Lower lobe of right lung (tissue), 2 donors: ENCODE data around the gene SORCS1. TPM values are rescaled to one million over a fixed set of nuclear protein-coding genes. Genes with fewer than 3 reads are reported as not detected.

Experiments used
- ATAC-seq, 2 donors: fragments of 200-7000 bp; cut with Tn5 transposase; one replicate each; pipeline ENCODE4 v1.9.1; 2020 to 2022; ENCODE audit warnings: mild to moderate bottlenecking in 2 of 2, moderate library complexity in 2 of 2
- DNase-seq: peaks from one replicate; pipeline ENCODE4 v3.0.0-alpha.2; 2020
- H3K27ac ChIP-seq: fragments of 200-600 bp; one replicate; pipeline ENCODE4 v1.8.0; 2022
- H3K27me3 ChIP-seq: fragments of 200-600 bp; one replicate; pipeline ENCODE4 v1.8.0; 2022; ENCODE audit warnings: low read depth
- H3K36me3 ChIP-seq: fragments of 200-600 bp; one replicate; pipeline ENCODE4 v1.8.0; 2022; ENCODE audit warnings: mild to moderate bottlenecking
- H3K4me1 ChIP-seq: fragments of 200-600 bp; one replicate; pipeline ENCODE4 v1.8.0; 2022
- H3K4me3 ChIP-seq: fragments of 200-600 bp; one replicate; pipeline ENCODE4 v1.8.0; 2022; ENCODE audit warnings: mild to moderate bottlenecking
- H3K9me3 ChIP-seq: fragments of 200-600 bp; one replicate; pipeline ENCODE4 v1.8.0; 2022
- intact Hi-C: fragments of 100-400 bp; cut with DNase I; formaldehyde crosslinking; loops from one replicate; pipeline ENCODE4 v1.11.0; 2022
- total RNA-seq: library from RNA; stranded (reverse); fragmentation: NEBNext Ultra II Directional; extraction: Animal tissue kit (Norgen Biotek cat#: 25700); gene quantifications from one replicate; pipeline ENCODE4 v1.2.1, GENCODE V29; 2021
- TF ChIP-seq, protein P1 (sequence below): fragments of 200-600 bp; IDR thresholded peaks from one replicate; pipeline ENCODE4 v1.8.0; 2022; ENCODE audit warnings: antibody characterized with exemption, mild to moderate bottlenecking
- donor health status: DM: no; HTN: yes; CAD: no; lungs with severe emphysema.

SORCS1 gene
- total RNA-seq, 1 donor from 2014 or later, result 0.15 TPM

- H3K27me3 ChIP-seq, result no peaks in the 10 kb centered on the region
- ATAC-seq, result no peak
- no peaks in the 10 kb centered on the region for H3K36me3 ChIP-seq
- no peaks in the 10 kb centered on the region for H3K4me1 ChIP-seq
- intact Hi-C loops, result no loop called here
- TF ChIP-seq, protein P1, sequence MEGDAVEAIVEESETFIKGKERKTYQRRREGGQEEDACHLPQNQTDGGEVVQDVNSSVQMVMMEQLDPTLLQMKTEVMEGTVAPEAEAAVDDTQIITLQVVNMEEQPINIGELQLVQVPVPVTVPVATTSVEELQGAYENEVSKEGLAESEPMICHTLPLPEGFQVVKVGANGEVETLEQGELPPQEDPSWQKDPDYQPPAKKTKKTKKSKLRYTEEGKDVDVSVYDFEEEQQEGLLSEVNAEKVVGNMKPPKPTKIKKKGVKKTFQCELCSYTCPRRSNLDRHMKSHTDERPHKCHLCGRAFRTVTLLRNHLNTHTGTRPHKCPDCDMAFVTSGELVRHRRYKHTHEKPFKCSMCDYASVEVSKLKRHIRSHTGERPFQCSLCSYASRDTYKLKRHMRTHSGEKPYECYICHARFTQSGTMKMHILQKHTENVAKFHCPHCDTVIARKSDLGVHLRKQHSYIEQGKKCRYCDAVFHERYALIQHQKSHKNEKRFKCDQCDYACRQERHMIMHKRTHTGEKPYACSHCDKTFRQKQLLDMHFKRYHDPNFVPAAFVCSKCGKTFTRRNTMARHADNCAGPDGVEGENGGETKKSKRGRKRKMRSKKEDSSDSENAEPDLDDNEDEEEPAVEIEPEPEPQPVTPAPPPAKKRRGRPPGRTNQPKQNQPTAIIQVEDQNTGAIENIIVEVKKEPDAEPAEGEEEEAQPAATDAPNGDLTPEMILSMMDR, result no peak
- no peaks in the 10 kb centered on the region for H3K9me3 ChIP-seq
- no peak for DNase-seq
- no peak overlapping the region for H3K27ac ChIP-seq
- no peak overlapping the region for H3K4me3 ChIP-seq
These were observed 608.9 kb downstream of the SORCS1 start for GRCh38 chr10:106555599-106555998.

- Histone ChIP-seq H3K4me1 (no peaks in the 10 kb centered on the region), H3K27me3 (no peaks in the 10 kb centered on the region), H3K36me3 (no peaks in the 10 kb centered on the region), H3K9me3 (no peaks in the 10 kb centered on the region), H3K27ac (no peak overlapping the region), H3K4me3 (no peak overlapping the region)
- ATAC-seq, result no peak
- intact Hi-C loops, result no loop called here
- DNase-seq, result no peak
- TF ChIP-seq, protein P1, result no peak
These were observed 612.9 kb downstream of the SORCS1 start for GRCh38 chr10:106551501-106552062.

DNA sequence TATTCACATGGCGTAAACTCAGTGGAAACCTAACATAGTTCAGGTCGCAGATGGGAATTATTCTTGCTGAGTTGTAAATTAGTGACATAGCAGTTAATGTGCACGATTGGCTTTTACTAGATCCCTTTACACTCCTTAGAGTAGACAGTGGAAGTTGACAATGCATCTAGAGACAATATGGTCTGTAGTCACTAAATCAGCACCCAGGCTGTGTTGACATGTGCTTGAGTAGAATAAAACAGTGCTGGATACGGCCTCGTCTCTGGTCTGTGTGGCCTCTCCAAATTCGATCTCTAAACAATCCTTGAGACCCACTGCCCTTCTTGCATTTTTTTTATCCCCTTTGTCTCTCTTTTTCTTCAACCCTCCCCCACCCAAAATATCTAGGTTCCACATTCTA lies 615.7 kb downstream of the SORCS1 start:
- TF ChIP-seq, protein P1, result no peak
- Histone ChIP-seq H3K27ac (no peak overlapping the region), H3K4me3 (no peak overlapping the region), H3K4me1 (no peaks in the 10 kb centered on the region), H3K36me3 (no peaks in the 10 kb centered on the region), H3K9me3 (no peaks in the 10 kb centered on the region), H3K27me3 (no peaks in the 10 kb centered on the region)
- ATAC-seq (no peak), DNase-seq (no peak)
- intact Hi-C loops, result no loop called here

GRCh38 chr10:106547047-106547635 lies 617.4 kb downstream of the SORCS1 start:
- TF ChIP-seq, protein P1, result no peak
- Histone ChIP-seq H3K36me3 (no peaks in the 10 kb centered on the region), H3K27me3 (no peaks in the 10 kb centered on the region), H3K4me3 (no peak overlapping the region), H3K27ac (no peak overlapping the region), H3K4me1 (no peaks in the 10 kb centered on the region), H3K9me3 (no peaks in the 10 kb centered on the region)
- DNase-seq, result no peak
- no peak for ATAC-seq
- intact Hi-C loops, result no loop called here

DNA sequence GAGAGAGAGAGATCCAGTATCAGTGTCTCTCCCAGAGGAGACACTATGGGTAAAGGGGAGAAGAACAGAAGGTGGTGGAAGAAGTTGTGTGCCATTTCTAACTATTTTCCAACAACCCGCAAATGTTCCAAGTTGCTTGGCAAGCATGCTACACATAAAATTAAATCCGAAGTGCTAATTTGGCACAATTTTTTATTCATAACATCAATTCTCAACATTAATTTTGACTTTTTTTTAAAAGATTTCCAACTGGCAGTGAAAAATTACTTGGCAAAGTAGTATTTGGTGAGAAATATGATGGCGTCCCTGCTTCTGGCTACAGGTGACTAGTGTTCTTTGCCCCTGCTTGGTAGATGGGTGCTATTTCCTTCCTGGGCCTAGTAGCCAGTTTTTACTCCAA lies 622.0 kb downstream of the SORCS1 start:
- Histone ChIP-seq H3K4me3 (no peak overlapping the region), H3K27ac (no peak overlapping the region), H3K27me3 (no peaks in the 10 kb centered on the region), H3K4me1 (no peaks in the 10 kb centered on the region), H3K9me3 (no peaks in the 10 kb centered on the region), H3K36me3 (no peaks in the 10 kb centered on the region)
- no peak for DNase-seq
- TF ChIP-seq, protein P1, result no peak
- intact Hi-C loops, result no loop called here
- ATAC-seq, result no peak
